DMS153 (cell line): ENCODE measurements around the gene VILL.
"Not testable (repeated sequence)": the region's sequence is repeated elsewhere in the genome, so short reads cannot be mapped to it uniquely, and the experiment has no call there.

Experiments
- DNase-seq: peaks from one replicate; lab custom pipeline; 2025; lab: John Stamatoyannopoulos, UW

Gene VILL

GRCh38 chr3:37986479-37987314 is 3.9 kb upstream of the VILL start:
- DNase-seq = no peak

GRCh38 chr3:37987315-37987697 is 3.3 kb upstream of the VILL start:
- DNase-seq = no peak

- DNase-seq = no peak
Observed at GRCh38 chr3:37987751-37988179, 2.8 kb upstream of the VILL start.

GRCh38 chr3:37988376-37988775 is 2.2 kb upstream of the VILL start:
- not testable (repeated sequence) for DNase-seq

- DNase-seq = no peak
Observed at GRCh38 chr3:37988931-37989525, 1.6 kb upstream of the VILL start.

GRCh38 chr3:37989821-37990480 is 635 bp upstream of the VILL start:
- DNase-seq = no peak

- no peak for DNase-seq
Observed at GRCh38 chr3:37991109-37991508, 523 bp downstream of the VILL start.

DNA sequence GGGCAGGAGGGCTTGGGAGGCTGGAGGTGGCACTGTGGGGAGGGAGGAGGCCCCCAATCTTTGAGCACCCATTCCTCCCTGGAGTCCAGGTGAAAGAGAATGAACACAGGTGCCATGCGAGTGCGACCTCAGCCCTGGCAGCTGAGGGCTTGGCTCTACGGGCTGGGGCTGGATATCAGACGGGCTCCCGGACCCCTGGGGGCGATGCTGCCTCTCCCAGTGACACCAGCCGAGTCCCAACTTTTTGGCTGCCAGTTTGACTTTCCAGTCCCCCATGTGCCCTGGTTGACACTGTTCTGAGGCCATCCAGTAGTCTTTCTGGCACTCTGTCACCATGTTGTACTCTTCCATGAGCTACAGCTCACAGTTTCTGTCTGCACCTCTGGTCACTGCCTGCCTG is 1.2 kb downstream of the VILL start:
- DNase-seq = no peak

- no peak for DNase-seq
Observed at GRCh38 chr3:37992271-37993066, 1.9 kb downstream of the VILL start.

GRCh38 chr3:37993067-37993455 is 2.5 kb downstream of the VILL start:
- no peak for DNase-seq

GRCh38 chr3:37993460-37993819 is 2.9 kb downstream of the VILL start:
- no peak for DNase-seq

DNA sequence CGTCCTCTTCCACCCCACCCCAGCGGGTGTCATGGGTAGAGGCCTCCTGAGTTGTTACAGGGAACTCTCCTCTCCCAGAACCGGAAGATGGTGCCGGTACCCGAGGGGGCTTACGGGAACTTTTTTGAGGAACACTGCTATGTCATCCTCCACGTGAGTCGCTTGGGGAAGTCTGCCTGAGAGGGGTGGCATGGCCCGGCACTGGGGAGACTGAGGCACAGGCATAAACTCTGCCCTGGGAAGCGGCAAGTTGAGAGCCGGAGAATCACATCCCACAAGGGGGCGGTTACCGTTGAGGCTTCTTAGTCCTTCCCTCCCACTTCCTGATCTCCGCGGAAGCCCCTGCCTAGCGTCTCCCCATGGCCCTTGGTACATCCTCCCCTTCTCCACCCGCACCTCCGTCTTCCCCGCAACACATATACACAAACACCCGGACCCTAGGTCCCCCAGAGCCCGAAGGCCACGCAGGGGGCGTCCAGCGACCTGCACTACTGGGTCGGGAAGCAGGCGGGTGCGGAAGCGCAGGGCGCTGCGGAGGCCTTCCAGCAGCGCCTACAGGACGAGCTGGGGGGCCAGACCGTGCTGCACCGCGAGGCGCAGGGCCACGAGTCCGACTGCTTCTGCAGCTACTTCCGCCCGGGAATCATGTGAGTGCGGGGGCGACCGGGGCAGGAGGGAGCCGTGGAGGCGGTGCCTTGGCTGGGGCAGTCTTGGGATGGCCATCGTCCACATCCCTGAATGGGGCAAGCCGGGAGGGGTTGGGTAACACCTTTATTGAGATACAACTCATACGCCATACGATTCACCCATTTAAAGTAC is 3.4 kb downstream of the VILL start:
- no peak for DNase-seq

GRCh38 chr3:37994639-37994972 is 4.0 kb downstream of the VILL start:
- no peak for DNase-seq

DNA sequence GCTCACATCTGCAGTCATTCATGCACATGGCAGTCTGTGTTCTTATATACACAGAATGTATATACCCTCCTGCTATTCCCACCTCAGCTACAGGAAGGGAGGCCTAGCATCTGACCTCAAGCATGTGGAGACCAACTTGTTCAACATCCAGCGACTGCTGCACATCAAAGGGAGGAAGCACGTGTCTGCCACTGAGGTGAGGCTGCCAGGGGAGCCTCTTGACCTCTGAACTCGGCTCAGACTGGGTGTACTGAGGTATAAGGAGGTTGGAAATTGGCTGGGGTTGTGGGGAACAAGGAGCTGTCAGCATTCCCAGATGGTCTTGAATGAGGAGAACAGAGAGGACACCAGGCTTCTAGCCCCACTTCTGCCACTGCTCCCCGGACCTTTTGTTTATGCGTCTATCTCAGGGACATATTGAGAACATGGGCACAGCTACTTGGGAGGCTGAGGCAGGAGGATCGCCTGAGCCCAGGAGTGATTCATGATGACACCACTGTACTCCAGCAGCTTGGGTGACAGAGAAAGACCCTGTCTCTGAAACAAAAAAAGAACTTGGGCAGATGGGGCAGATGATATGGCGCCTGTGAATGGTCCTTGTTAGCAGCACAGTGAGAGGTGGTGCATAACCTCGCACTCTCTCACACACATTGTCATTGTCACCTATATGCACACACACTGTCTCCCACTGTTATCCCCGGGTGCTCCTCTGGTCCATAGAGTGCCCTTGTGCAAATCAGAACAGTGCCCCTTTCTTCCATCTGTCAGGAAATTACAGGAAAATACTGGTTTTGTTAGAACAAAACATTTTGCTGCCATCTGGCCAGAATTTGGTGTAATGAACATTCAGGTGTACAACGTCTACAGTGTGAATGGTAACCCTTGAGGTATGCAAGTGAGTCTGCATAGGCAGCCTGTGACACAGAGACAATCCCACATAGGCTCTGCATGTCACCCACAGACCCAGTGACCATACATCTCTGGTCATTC is 5.4 kb downstream of the VILL start:
- no peak for DNase-seq

- peak; percentile 32 for DNase-seq
Observed at GRCh38 chr3:37996785-37997301, 6.3 kb downstream of the VILL start.

DNA sequence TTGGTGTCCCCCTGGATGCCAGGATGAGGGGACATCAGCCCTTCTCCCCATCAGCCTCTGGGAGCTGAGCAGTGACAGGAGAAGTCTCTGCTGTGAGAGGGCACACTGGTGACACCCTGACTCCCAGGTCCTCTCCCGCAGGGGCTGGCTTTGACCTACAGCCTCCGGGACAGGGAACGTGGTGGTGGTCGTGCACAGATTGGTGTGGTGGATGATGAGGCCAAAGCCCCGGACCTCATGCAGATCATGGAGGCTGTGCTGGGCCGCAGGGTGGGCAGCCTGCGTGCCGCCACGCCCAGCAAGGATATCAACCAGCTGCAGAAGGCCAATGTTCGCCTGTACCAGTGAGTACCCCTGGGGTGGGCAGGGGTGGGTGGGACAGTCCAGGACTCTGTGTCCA is 6.8 kb downstream of the VILL start:
- no peak for DNase-seq

DNA sequence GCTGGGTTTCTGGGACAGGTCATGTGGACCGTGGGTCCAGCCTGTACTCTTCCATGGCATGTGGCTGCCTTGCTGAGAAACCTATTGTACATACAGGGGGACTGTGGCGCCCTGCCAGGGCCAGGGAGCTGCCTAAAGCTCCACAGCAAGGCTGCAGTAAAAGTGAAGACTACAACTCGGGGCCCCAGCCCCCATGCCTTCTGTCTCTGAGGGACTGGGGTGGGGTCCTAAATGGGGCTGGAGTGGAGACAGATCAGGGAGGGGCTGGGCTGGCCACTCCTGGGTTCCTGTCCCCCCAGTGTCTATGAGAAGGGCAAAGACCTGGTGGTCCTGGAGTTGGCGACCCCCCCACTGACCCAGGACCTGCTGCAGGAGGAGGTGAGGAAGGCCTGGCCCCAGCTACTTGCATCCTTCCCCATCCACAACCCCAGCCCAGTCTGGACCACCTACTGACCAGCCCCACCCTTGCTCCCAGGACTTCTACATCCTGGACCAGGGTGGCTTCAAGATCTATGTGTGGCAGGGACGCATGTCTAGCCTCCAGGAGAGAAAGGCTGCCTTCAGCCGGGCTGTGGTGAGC is 7.3 kb downstream of the VILL start:
- no peak for DNase-seq

GRCh38 chr3:37999836-38000235 is 9.2 kb downstream of the VILL start:
- no peak for DNase-seq

DNA sequence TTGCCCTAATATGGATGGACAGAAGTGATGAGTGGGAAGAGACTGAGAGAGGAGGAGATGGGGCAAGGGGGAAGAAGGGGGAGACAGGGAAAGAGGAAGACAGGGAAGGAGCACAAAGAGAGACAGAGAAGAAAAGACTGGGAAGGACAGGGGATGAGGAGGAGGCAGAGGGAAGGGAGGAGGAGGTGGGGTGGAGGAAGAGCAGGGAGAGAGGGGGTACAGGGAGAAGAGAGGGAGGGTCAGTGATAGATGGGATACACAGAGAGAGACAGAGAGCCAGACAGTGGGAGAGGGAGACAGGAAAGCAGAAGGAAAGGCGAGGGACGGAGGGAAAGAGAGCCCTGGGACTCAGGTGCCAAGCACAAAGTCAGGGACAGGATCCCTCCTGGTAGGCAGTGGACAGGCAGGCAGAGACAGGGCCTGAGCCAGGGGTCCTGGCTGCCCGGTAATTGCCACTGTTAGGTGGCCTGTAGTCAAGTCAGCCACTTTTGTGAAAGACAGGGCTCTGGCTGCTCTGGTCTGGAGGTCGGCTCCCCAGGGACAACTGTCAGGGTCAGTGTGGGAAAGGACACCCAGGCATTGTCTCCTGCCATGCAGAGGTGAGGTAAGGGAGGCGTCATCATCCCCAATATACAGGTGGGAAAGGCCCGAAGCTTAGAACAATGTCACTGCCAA is 9.8 kb downstream of the VILL start:
- DNase-seq = no peak
